Stimulated activated CD4-positive, alpha-beta T cell treated with anti-CD3 and anti-CD28 coated beads, Interleukin-2, amount 100 ng/mL, for 24 hours (primary cell): ENCODE data around the gene TEAD1.

Source experiments
- DNase-seq, 2 donors: peaks; one replicate each; pipeline ENCODE4 v3.0.0-alpha.2; 2020

The TEAD1 gene

DNA sequence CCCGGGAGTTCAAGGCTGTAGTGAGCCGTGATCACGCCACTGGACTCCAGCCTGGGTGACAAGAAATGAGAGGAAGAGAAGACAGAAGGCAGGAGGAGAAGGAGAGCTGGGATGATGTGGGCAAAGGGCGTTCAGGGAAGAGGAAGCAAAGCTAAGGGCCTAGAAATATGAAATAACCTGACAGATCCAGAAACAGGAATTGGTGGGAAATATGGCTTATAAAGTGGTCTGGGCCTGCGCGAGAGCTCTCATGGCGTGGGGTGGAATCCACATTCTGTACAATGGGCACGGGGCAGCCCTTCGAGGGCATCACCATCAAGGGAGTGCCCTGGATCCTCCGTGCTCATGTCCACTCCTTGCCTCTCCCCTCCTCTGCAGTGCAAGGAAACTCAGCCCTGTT is 288.1 kb downstream of the TEAD1 start:
- no peak for DNase-seq

DNA sequence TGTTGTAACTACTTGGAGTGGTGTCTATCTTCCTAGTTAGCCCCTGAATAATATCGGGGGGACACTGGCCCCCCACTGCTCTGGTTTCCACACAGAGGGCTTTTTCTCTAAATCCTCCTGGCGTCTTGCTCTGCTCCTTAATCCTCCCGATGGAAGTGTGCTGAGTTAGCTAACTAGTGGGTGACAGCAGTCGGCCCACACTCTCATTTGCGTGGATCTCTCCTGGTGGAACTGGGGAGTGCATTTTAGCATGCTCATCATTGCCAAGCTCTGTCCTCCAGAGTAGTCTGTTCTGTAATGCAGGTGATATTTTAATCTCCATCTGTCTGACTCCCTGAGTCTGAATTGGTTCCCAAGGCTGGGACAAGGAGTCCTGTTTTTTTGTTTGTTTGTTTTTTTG is 288.8 kb downstream of the TEAD1 start:
- DNase-seq = no peak

DNA sequence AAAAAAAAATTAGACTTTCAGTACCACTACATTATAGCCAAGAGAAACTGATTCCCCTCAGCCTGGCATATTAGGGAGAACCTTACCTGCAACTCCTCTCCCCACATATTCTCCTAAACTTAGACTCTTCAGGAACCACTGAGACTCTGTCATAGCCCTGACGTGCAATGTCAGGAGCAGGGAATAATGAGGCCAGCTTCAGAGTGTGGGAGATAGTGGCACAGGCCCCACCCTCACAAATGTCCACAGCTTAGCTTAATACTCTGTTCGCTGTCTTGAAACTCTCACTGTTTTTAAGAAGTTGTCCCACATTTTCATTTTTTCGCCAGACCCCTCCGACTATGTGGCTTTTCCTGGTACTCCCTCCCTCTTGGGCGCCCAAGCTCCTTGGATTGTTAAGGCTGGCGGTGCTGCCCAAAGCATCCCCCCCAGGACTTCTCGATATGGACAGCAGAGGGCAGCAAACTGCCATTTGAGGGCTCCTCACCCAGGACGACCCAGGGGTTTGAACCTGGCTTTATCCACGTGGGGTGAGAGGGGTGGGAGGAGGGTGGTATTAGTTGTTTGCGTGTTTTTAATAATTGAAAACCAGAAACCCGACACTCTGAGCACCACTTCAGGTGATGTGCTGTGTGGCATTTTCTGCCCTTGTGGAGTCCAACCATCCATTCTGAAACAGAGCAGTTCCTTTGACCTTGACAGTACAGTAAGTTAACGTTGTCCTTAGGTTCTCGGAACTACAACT is 289.7 kb downstream of the TEAD1 start:
- DNase-seq = peak; percentile 71 to 72

DNA sequence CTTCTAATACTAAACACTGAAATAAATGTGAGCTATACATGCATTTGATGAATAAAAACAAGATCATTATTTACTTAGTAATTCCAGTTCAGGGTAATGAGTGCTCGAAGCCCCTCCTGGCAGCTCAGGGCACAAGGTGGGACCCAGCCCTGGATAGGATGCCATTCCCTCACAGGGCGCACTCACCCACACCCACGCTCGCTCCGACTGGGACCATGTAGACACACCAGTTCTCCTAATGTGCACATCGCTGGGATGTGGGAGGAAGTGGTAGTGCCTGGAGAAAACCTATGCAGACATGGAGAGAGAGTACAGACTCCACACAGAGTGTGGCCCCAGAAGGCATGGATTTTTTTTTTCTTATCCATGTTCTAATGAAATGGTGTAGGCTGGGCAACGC is 290.4 kb downstream of the TEAD1 start:
- DNase-seq = no peak

DNA sequence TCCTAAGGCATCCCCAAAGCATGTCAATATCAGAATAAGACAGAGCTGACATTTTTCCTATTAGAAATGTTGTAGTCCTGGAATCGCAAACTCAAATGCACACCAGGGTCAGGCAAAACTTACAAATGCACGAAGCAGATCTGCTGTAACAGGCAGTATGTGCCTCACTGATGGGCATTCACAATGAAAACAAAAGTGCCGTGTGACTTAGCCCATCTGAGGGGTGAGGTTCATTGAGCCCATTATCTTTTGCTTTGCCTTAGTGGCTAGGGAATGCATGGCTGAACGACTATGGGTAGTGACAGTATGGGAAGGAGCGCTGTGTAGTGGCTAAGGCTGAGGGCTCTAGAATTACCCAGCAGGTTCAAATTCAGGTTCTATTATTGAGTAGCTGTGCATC is 291.8 kb downstream of the TEAD1 start:
- DNase-seq = no peak

DNA sequence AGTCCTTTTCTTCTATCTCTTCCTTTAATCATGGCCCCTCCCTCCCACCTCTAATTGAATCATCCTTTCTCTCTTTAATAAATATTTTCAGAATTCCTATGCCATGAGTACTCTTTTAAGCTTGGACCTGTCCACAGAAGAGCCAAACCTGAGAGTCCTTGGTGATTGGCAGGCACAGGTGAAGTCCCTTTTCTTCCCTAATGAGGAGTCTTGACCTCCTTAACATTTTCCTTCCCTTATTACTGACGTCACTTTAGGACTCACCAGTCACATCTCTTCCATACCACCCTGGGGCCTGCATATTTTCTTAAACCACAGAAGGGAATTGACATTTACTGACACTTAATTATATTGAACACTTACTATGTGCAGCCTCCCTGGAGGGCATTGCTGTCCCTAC is 293.9 kb downstream of the TEAD1 start:
- DNase-seq = no peak

DNA sequence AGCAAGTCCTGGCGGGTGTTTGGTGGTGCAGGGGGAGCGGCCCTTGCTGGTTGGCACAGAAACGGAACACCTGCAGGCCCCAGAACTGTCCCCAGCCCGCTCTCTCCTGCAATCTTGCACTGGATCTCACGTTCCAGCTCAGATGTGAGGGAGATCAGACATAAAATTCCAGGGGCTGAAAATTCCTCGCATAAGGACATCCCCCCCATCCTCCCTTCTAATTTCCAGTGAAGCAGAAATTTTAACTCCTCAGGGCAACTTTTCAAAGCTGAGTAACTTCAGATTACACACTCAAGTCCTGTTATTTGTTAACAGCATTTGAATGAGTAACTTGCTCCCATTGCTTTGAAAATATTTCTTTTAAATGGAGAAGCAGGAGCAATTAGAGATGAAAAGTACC is 294.6 kb downstream of the TEAD1 start:
- DNase-seq = no peak

DNA sequence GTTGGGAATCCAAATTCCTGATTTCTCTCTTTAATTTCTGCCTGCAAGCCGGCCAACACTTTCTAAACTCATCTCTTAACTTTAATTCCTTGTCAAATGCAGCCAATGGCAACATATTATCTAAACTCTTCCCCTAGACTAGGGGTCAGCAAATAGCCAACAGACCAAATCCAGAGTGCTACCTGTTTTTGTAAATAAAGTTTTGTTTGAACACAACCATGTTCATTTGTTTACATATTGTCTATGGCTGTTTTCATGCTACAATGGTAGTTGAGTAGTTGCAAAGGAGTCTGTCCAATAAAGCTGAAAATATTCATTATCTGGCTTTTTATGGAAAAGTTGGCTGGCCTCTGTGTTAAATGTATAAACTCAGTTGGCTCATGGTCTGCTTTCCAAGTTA is 297.7 kb downstream of the TEAD1 start:
- DNase-seq = no peak

DNA sequence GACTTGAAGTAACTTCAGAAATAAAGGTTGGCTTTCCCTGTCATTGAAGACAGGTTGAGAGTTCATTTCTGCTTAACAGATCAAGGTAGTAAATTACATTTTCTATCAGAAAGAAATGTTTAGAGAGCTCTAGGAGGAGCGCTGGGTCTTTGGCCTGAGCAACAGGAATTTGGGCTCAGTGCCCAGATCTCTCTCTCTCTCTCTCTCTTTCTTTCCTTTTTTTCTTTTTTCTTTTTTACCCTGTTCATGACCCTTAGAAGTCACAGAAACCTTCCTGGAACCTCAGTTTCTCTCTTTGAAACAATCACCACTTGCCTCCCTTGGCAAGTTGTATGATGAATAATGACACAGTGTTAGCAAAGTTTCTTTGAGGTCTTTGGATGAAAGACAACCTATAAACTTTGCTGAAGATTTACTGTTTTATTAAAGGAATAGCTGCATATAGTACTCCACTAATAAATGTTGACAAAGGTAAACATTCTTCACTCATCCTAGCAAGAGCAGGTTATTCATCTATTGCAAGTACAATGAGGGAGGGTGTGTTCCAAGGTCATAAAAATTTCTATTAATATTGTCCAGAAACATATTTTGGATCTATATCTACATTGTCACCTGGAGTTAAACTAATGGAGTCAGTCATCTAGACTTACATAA is 299.4 kb downstream of the TEAD1 start:
- no peak for DNase-seq

DNA sequence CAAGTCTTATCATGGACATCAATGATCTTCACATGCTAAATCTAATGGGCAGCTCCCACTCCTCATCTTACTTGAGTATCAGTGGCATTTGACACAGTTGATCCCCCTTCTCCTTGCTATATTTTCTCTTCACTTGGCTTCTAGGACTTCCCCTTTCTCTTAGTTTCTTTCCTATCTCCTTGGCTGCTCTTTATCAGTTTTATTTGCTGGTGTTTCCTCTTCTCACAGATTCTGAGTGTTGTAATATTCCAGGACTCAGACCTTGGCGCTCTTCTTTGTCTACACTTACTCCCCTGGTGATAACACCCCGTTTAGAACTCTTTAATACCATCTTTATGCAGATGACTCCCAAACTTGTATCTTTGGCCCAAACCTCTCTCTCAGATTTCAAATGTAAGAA is 301.0 kb downstream of the TEAD1 start:
- no peak for DNase-seq

DNA sequence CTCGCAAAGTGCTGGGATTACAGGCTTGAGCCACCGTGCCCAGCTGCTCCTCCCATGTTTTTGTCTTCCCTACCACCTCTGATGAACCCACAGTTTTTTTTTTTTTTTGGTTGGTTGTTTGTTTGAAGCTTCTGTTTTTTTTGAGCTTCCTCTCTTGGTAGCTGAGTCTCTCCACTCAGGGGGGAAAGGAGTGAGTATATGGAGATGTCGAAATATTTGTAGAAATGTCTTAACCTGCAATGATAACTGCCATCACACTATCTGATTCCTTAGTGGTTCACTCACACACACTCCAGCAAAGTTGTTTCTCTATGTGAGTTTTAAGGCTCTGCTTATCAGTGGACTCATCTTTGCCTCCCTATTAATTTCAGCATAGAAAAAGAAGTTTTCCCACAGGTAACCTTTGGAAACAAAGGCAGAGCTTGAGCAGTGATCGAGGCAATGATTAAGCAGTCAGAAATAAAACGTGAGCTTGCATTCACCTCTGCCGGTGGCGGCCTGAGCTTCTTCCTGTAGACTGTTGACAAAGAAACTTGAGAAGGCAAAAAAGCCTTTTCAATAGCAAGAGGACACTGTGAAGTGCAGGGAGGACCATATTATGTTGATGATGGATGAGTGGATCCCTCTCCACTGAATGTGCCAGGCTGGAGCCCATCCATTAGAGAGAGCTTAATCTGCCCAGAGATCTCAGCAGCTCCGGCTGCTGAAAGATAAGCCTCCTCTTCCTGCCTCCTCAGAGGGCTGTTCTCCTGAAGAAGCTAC is 305.9 kb downstream of the TEAD1 start:
- no peak for DNase-seq

DNA sequence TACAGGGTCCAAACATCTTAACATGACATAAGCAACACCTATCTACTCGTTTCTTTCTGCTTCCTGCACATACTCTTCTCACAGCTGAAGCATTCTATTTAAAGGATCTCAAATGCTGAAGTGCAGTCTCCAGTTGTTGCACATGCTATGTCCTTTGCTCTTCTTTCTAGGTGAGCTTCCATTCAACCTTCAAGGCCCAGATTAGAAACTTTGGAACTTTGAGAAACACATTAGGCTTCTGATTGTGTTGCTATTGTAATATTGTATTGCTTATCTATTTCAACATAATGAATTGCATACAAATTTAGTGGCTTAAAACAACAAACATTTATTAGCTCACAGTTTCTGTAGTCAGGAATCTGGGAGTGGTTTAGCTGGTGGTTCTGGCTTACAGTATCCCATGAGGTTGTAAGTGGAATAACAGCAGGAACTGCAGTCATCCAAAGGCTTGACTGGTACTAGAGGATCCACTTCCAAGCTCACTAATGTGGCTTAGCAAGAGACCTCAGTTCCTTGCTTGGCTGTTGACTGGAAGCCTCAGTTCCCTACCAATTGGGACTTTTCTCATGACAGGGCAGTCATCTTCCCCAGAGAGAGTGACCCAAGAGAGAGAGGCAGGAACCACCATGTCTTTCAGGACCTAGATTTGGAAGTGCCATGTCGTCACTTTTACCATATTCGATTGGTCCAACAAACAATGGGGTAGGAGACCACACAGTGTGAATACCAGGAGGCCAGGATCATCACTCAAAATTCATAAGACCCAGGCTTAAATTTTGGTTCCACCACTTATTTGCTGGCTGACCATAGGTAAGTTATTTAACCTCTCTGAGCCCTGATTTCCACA is 307.7 kb downstream of the TEAD1 start:
- DNase-seq = no peak

DNA sequence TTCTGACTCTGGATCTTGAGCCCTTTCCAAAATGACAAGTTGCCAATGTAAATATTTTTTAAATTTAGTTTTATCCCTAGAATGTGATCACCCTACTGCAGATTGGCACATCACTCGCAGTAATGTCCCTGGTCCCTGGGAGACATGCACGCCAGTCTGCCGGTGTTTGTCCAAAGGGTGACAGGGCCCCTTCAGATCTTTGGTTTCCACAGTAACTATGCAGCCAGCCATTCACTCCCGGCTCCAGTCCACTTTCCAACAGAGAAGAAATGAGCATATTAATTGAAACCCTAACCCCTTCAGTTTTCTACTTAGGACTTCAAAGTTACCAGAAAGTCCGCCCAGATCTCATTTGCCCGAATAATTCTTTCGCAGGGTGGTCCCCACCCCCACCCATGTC is 309.1 kb downstream of the TEAD1 start:
- no peak for DNase-seq

DNA sequence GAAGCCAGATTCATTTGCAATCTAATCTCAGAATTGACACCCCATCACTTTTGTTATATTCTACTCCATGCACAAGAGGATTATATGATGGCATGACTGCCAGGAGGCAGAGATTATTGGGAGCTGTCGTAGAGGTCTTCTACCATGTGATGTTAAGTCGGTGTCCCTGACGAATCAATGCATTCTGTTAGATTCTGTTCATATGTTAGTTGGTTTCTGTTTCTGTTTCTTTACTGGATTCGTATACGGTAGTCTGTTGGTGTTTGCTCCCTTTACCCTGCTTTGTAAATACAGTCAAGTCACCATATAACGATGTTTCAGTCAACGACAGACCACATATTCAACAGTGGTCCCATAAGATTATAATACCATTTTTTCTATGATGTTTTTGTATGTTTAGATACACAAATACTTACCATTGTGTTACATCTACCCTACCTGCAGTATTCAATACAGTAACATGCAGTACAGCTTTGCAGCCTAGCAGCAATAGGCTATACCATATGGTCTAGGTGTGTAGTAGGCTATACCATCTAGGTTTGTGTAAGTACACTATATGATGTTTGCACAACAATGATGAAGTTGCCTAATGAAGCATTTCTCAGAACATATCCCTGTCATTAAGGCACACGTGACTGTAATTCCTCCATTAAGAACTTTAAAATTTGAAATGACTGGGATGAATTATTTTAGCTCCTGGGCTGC is 312.1 kb downstream of the TEAD1 start:
- no peak for DNase-seq

DNA sequence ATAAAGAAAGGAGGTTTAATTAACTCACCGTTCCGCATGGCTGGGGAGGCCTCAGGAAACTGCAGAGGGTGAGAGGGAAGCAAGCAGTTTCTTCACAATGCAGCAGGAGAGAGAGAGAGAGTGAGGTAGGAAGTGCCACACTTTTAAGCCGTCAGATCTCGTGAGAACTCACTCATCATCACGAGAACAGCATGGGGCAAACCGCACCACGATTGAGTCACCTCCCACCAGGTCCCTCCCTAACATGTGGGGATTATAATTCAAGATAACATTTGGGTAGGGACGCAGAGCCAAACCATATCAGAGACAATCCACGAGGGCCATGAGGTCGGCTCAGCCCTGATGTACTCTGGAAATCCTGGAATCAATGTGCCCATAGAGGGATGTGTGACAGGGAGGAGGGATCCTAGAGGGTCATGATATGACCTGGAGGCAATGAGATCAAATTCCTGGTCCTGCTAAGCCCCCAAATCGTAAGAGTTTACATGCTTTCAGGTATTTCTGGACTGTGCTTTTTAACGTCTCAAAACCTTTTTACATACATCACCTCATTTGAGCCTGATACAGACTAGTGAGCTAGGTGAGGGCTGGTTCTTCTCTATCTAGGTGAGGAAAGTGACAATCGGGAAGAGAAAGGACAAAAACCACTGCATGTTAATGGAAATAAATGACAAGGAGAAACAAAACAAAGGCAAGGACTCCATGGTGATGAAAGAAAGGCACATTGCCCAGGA is 315.4 kb downstream of the TEAD1 start:
- no peak for DNase-seq

DNA sequence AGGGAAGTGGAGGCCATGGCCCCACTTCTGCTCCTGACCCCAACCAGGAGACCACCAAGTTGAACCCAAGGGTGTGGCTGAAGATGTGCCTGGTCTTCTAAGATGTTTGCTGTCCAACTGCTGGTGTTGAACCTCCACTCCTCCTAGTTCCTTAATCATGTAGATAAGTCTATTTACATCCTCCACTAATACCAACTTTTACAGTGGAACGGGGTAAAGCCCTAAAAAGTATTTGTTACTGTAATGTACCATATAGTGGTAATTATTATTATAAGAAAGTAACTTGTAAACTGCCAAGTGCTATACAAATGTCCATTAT is 315.9 kb downstream of the TEAD1 start:
- no peak for DNase-seq

DNA sequence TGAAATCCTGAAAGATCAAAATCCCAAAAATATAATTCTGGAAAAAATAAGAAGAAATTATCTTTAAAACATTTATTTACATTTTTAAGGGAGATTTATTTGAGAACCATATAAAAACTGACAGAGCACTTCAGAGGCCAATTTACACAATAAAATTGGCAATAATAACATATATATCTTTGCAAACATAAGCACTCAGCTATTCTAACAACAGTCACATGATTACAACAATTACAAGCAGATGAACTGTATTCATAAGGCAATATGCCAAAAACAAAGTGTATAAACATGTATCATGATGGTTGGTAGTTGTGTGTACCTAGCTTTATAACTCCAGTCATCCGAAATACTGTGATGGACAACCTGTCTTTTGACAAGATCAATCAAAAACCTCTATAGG is 317.2 kb downstream of the TEAD1 start:
- DNase-seq = no peak

DNA sequence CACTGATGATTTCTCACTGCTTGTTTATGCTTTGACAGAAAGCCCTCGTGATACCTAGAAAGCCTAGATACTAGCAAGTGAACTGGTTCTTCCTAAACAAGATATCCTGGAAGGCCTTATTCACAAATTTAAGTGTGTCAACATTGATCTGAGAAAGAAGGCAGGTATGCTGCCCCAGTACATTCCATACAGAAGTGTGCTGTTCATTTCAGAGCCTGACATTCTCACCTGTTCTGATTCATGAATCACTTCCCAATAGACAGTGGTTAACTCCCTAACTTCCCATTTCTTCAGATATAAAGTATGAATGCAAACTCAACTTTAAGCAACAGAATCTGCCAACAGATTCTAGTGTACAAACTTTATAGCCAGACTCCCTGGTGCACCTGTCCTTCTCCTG is 319.4 kb downstream of the TEAD1 start:
- DNase-seq = no peak
